Gastroesophageal sphincter (tissue), 3 donors: ENCODE results near the gene SIMC1.
"Not testable (repeated sequence)": the region's sequence is repeated elsewhere in the genome, so short reads cannot be mapped to it uniquely, and the experiment has no call there.

Experiments
- CTCF ChIP-seq, 4 experiments: fragments of 200-600 bp in 2 of 4; fragments of 450-650 bp in 2 of 4; sonication (generic) in 1 of 4; IDR thresholded peaks; one replicate each; pipeline ENCODE4 v1.5.1; 2017 to 2019; ENCODE audit warnings: antibody characterized with exemption in 4 of 4, mild to moderate bottlenecking in 2 of 4, moderate library complexity in 2 of 4
- EP300 ChIP-seq: sonication (generic); formaldehyde crosslinking; IDR thresholded peaks from one replicate; pipeline ENCODE4 v1.6.1; 2017; ENCODE audit warnings: antibody characterized with exemption, mild to moderate bottlenecking
- POLR2A ChIP-seq, 2 donors: fragments of 450-650 bp; IDR thresholded peaks; one replicate each; pipeline ENCODE4 v1.6.1; 2017; ENCODE audit warnings: antibody characterized with exemption in 2 of 2, mild to moderate bottlenecking in 2 of 2, moderate library complexity in 1 of 2
- POLR2AphosphoS5 ChIP-seq: sonication (generic); formaldehyde crosslinking; IDR thresholded peaks from one replicate; pipeline ENCODE4 v1.6.1; 2017; ENCODE audit warnings: antibody characterized with exemption

GRCh38 chr5:176216393-176216916 lies 21.8 kb upstream of the SIMC1 start:
- TF ChIP-seq POLR2A (IDR thresholded peaks at IDR 0.05); POLR2AphosphoS5; CTCF (IDR thresholded peaks at IDR 0.05); EP300: not testable (repeated sequence)
